IMR-90 (cell line): Measurements from ENCODE around the gene BARX1. TPM values are rescaled to one million over a fixed set of nuclear protein-coding genes. Genes with fewer than 3 reads are reported as not detected.

Source experiments
- ATAC-seq: fragments of 200-7000 bp; cut with Tn5 transposase; 2 replicates; pipeline ENCODE4 v1.9.1; 2020; ENCODE audit warnings: low read depth, mild to moderate bottlenecking, moderate library complexity
- BruUV-seq: library from RNA; stranded (reverse); fragments of 400-500 nt; replicated peaks from 2 replicates; lab custom pipeline; 2021; lab: Mats Ljungman, UMichigan
- CTCF ChIA-PET: fragments of 300-600 bp; formaldehyde crosslinking; extraction: SDS; loops from one replicate; lab custom pipeline; 2021; ENCODE audit warnings: antibody characterized with exemption; lab: Yijun Ruan, JAX
- POLR2A ChIA-PET: fragments of 300-600 bp; sonication (Branson Sonifier 250); formaldehyde crosslinking; loops from one replicate; lab custom pipeline; 2022; ENCODE audit warnings: antibody characterized with exemption; ENCODE audit not compliant: unreplicated experiment; lab: Charles Lee
- DNase-seq: peaks from one replicate; pipeline ENCODE4 v3.0.0; 2013
- H2AFZ ChIP-seq: replicated peaks from 2 replicates; pipeline ENCODE3; 2013; ENCODE audit warnings: low read length, mild to moderate bottlenecking; ENCODE audit not compliant: poor library complexity
- H2AK5ac ChIP-seq: 2 replicates; pipeline ENCODE4 v1.6.1; 2013; ENCODE audit warnings: low read depth, low read length, inconsistent platforms
- H2AK9ac ChIP-seq: replicated peaks from 2 replicates; pipeline ENCODE3; 2013; ENCODE audit warnings: mild to moderate bottlenecking, low read depth, low read length, moderate library complexity; ENCODE audit not compliant: poor library complexity
- H2BK120ac ChIP-seq: 2 replicates; pipeline ENCODE4 v1.6.1; 2013; ENCODE audit warnings: low read depth, low read length, inconsistent platforms
- H2BK15ac ChIP-seq: 3 replicates; pipeline ENCODE4 v1.6.1; 2013; ENCODE audit warnings: low read depth, low read length, inconsistent platforms
- H2BK20ac ChIP-seq: 2 replicates; pipeline ENCODE4 v1.6.1; 2013; ENCODE audit warnings: low read depth, mild to moderate bottlenecking, inconsistent platforms, low read length, moderate library complexity
- H2BK5ac ChIP-seq: 2 replicates; pipeline ENCODE4 v1.6.1; 2013; ENCODE audit warnings: mild to moderate bottlenecking, low read depth, low read length, inconsistent platforms; ENCODE audit not compliant: poor library complexity, severe bottlenecking
- H3K14ac ChIP-seq: replicated peaks from 2 replicates; pipeline ENCODE4 v1.6.1; 2013; ENCODE audit warnings: low read depth, low read length, inconsistent platforms
- H3K18ac ChIP-seq: 2 replicates; pipeline ENCODE4 v1.6.1; 2013; ENCODE audit warnings: low read depth, low read length, control low read depth
- H3K23ac ChIP-seq: 2 replicates; pipeline ENCODE4 v1.6.1; 2013; ENCODE audit warnings: low read depth, low read length, inconsistent platforms
- H3K27ac ChIP-seq: 2 replicates; pipeline ENCODE4 v1.5.1; 2013; ENCODE audit warnings: mild to moderate bottlenecking, control low read depth, low read length; ENCODE audit not compliant: insufficient read depth
- H3K27me3 ChIP-seq: 2 replicates; pipeline ENCODE4 v1.6.1; 2013; ENCODE audit warnings: low read length; ENCODE audit not compliant: control insufficient read depth, insufficient read depth
- H3K36me3 ChIP-seq: 2 replicates; pipeline ENCODE4 v1.6.1; 2013; ENCODE audit warnings: low read length, mixed read lengths; ENCODE audit not compliant: control insufficient read depth, insufficient read depth
- H3K4ac ChIP-seq: 2 replicates; pipeline ENCODE4 v1.6.1; 2013; ENCODE audit warnings: low read depth, low read length, inconsistent platforms
- H3K4me1 ChIP-seq: 2 replicates; pipeline ENCODE4 v1.6.1; 2013; ENCODE audit warnings: low read length, mixed read lengths; ENCODE audit not compliant: control insufficient read depth, insufficient read depth
- H3K4me2 ChIP-seq: 2 replicates; pipeline ENCODE4 v1.6.1; 2013; ENCODE audit warnings: low read depth, mild to moderate bottlenecking, control low read depth, low read length, moderate library complexity
- H3K4me3 ChIP-seq: 2 replicates; pipeline ENCODE4 v1.5.1; 2013; ENCODE audit warnings: low read depth, mild to moderate bottlenecking, control low read depth, low read length, moderate library complexity; ENCODE audit not compliant: insufficient read depth
- H3K56ac ChIP-seq: 2 replicates; pipeline ENCODE4 v1.6.1; 2013; ENCODE audit warnings: low read length, inconsistent platforms; ENCODE audit not compliant: insufficient read depth; ENCODE audit errors: extremely low read depth
- H3K79me1 ChIP-seq, 2 experiments: 2 replicates each; pipeline ENCODE4 v1.6.1; 2013; ENCODE audit warnings: low read length in 2 of 2, inconsistent platforms in 1 of 2, low read depth in 1 of 2
- H3K9ac ChIP-seq: 2 replicates; pipeline ENCODE4 v1.6.1; 2013; ENCODE audit warnings: low read depth, low read length, control low read depth
- H3K9me1 ChIP-seq: 2 replicates; pipeline ENCODE4 v1.6.1; 2013; ENCODE audit warnings: low read length, inconsistent platforms; ENCODE audit not compliant: insufficient read depth
- H3K9me3 ChIP-seq: 2 replicates; pipeline ENCODE4 v1.6.1; 2013; ENCODE audit warnings: low read length; ENCODE audit not compliant: control insufficient read depth, insufficient read depth
- H4K20me1 ChIP-seq: 2 replicates; pipeline ENCODE4 v1.6.1; 2013; ENCODE audit warnings: low read length, inconsistent platforms; ENCODE audit not compliant: insufficient read depth
- H4K5ac ChIP-seq: 2 replicates; pipeline ENCODE4 v1.6.1; 2013; ENCODE audit warnings: mild to moderate bottlenecking, low read depth, low read length, control low read depth
- H4K8ac ChIP-seq, 2 experiments: 2 replicates each; pipeline ENCODE4 v1.6.1; 2013; ENCODE audit warnings: low read depth in 2 of 2, low read length in 2 of 2, control low read depth in 1 of 2, inconsistent platforms in 1 of 2
- H4K91ac ChIP-seq: 2 replicates; pipeline ENCODE4 v1.6.1; 2013; ENCODE audit warnings: low read depth, low read length, inconsistent platforms; ENCODE audit not compliant: insufficient read depth
- BHLHE40 ChIP-seq: fragments of 150-350 bp; IDR thresholded peaks from 2 replicates; pipeline ENCODE4 v1.6.1; 2016; ENCODE audit warnings: mild to moderate bottlenecking, low read depth, low read length
- CEBPB ChIP-seq: IDR thresholded peaks from 2 replicates; pipeline ENCODE4 v1.6.1; 2012; ENCODE audit warnings: low read depth, low read length, improper control_type of control experiment
- CHD1 ChIP-seq: IDR thresholded peaks from 2 replicates; pipeline ENCODE4 v1.6.1; 2012; ENCODE audit warnings: low read depth, low read length, improper control_type of control experiment
- FOS ChIP-seq: fragments of 150-350 bp; IDR thresholded peaks from 2 replicates; pipeline ENCODE4 v1.6.1; 2016; ENCODE audit warnings: low read depth, low read length
- MAFK ChIP-seq: IDR thresholded peaks from 2 replicates; pipeline ENCODE4 v1.6.1; 2012; ENCODE audit warnings: low read depth, low read length, improper control_type of control experiment
- MAZ ChIP-seq: IDR thresholded peaks from 2 replicates; pipeline ENCODE4 v1.6.1; 2012; ENCODE audit warnings: low read depth, mild to moderate bottlenecking, low read length, improper control_type of control experiment, moderate library complexity, borderline replicate concordance
- MXI1 ChIP-seq: IDR thresholded peaks from 2 replicates; pipeline ENCODE4 v1.6.1; 2012; ENCODE audit warnings: low read depth, mild to moderate bottlenecking, low read length, moderate library complexity, borderline replicate concordance
- NFE2L2 ChIP-seq: fragments of 150-350 bp; IDR thresholded peaks from 2 replicates; pipeline ENCODE4 v1.6.1; 2016; ENCODE audit warnings: low read depth, mild to moderate bottlenecking, low read length
- POLR2A ChIP-seq: IDR thresholded peaks from 2 replicates; pipeline ENCODE4 v1.6.1; 2012; ENCODE audit warnings: mild to moderate bottlenecking, low read depth, low read length
- RAD21 ChIP-seq: IDR thresholded peaks from 2 replicates; pipeline ENCODE4 v1.6.1; 2012; ENCODE audit warnings: low read length, improper control_type of control experiment
- RCOR1 ChIP-seq: IDR thresholded peaks from 2 replicates; pipeline ENCODE4 v1.6.1; 2012; ENCODE audit warnings: mild to moderate bottlenecking, low read length, improper control_type of control experiment; ENCODE audit not compliant: insufficient replicate concordance
- RFX5 ChIP-seq: IDR thresholded peaks from 2 replicates; pipeline ENCODE4 v1.8.0; 2012; ENCODE audit warnings: low read depth, mild to moderate bottlenecking, low read length, moderate library complexity
- SMC3 ChIP-seq: fragments of 150-350 bp; IDR thresholded peaks from 2 replicates; pipeline ENCODE4 v1.6.1; 2016; ENCODE audit warnings: low read depth, mild to moderate bottlenecking, antibody characterized with exemption, low read length, moderate library complexity
- WGBS, 2 experiments: methylation state at CpG; one replicate each; pipeline versions ENCODE4 v1.1.5 to v1.1.7; 2013; ENCODE audit warnings: missing lambda C conversion rate in 2 of 2; ENCODE audit not compliant: insufficient read length in 1 of 2; ENCODE audit errors: extremely low coverage in 2 of 2; 5-methylcytosine and 5-hydroxymethylcytosine counted together
- dilution Hi-C: fragments of 300-500 bp; cut with HindIII; formaldehyde crosslinking; loops from one replicate; pipeline ENCODE4 v1.14.3; 2018; ENCODE audit warnings: low sequenced_read_pairs; ENCODE audit not compliant: unreplicated experiment
- in situ Hi-C: fragments of 300-500 bp; cut with MboI; formaldehyde crosslinking; loops from 3 replicates; pipeline ENCODE4 v1.14.3; 2019; ENCODE audit warnings: low sequenced_read_pairs, inconsistent platforms, mixed read lengths
- intact Hi-C: fragments of 100-400 bp; cut with micrococcal nuclease; formaldehyde crosslinking; loops from 2 replicates; pipeline ENCODE4 v1.10.0; 2022
- polyA plus RNA-seq, 3 experiments: library from polyadenylated mRNA; depleted of rRNA; stranded (reverse); fragments of >200 nt; gene quantifications; 2 replicates each; pipeline ENCODE4 v1.2.3, GENCODE V29; 2012; ENCODE audit warnings: low replicate concordance in 1 of 3
- total RNA-seq: library from RNA; depleted of rRNA; stranded (reverse); fragments of >200 nt; gene quantifications from 2 replicates; pipeline ENCODE4 v1.2.3, GENCODE V29; 2012
- TF ChIP-seq, protein P1 (sequence below): conservative IDR thresholded peaks from 2 replicates; pipeline ENCODE4 v1.5.1; 2012; ENCODE audit warnings: mild to moderate bottlenecking, low read depth, low read length, improper control_type of control experiment
- TF ChIP-seq, protein P2 (sequence below): fragments of 150-350 bp; IDR thresholded peaks from 2 replicates; pipeline ENCODE4 v1.6.1; 2017; ENCODE audit warnings: mild to moderate bottlenecking, antibody characterized with exemption, low read length, low read depth

The BARX1 gene
- total and polyA plus RNA-seq, 2 of the 4 experiments (the other 2 are of a cell fraction) = not detected

DNA sequence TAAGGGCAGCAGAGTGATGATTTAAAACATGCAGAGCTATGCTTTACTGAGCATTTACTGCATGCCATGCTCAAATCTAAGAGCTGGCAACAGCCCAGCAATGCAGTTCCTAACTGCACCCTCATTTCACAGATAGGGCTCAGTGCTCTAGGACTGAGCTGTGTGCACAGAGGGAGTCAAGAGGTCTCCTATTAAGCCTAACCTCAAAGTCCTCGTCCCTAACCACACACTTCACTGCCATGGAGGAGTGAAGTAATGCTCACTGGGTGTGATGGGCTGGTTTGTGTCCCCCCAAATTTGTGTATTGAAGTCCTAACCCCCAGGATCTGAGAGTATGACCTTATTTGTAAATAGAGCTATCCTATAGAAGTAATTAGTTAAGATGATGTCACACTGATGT is 25.9 kb downstream of the BARX1 start:
- H3K56ac ChIP-seq = no peak overlapping the region

More for the DNA sequence above, 25.9 kb downstream of the BARX1 start:
- no peak for DNase-seq
- no peak overlapping the region for H4K8ac ChIP-seq
- peaks cover 19% of the 10 kb centered on the region for H3K27me3 ChIP-seq
- no peak overlapping the region for H3K4ac ChIP-seq
- no peak overlapping the region for H3K14ac ChIP-seq
- no peak overlapping the region for H2BK5ac ChIP-seq
- no peak overlapping the region for H3K4me3 ChIP-seq
- no peak overlapping the region for H2BK120ac ChIP-seq
- no peak overlapping the region for H2BK15ac ChIP-seq
- ChIA-PET POLR2A (no interaction called here), CTCF (no interaction called here)
- BruUV-seq = no TSS peak
- no peaks in the 10 kb centered on the region for H3K4me1 ChIP-seq
- TF ChIP-seq, protein P1, sequence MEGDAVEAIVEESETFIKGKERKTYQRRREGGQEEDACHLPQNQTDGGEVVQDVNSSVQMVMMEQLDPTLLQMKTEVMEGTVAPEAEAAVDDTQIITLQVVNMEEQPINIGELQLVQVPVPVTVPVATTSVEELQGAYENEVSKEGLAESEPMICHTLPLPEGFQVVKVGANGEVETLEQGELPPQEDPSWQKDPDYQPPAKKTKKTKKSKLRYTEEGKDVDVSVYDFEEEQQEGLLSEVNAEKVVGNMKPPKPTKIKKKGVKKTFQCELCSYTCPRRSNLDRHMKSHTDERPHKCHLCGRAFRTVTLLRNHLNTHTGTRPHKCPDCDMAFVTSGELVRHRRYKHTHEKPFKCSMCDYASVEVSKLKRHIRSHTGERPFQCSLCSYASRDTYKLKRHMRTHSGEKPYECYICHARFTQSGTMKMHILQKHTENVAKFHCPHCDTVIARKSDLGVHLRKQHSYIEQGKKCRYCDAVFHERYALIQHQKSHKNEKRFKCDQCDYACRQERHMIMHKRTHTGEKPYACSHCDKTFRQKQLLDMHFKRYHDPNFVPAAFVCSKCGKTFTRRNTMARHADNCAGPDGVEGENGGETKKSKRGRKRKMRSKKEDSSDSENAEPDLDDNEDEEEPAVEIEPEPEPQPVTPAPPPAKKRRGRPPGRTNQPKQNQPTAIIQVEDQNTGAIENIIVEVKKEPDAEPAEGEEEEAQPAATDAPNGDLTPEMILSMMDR = no peak
- TF ChIP-seq BHLHE40 = no peak
- no peak for TF ChIP-seq RFX5
- no peak for TF ChIP-seq CEBPB
- no peak for TF ChIP-seq SMC3
- TF ChIP-seq RCOR1 = no peak
- no peak for TF ChIP-seq MAFK
- no peak for TF ChIP-seq MXI1
- no peak for TF ChIP-seq POLR2A
- TF ChIP-seq NFE2L2 = no peak
- no peak for TF ChIP-seq CHD1
- TF ChIP-seq FOS = no peak
- TF ChIP-seq RAD21 = no peak
- no peak for TF ChIP-seq MAZ
- TF ChIP-seq, protein P2, sequence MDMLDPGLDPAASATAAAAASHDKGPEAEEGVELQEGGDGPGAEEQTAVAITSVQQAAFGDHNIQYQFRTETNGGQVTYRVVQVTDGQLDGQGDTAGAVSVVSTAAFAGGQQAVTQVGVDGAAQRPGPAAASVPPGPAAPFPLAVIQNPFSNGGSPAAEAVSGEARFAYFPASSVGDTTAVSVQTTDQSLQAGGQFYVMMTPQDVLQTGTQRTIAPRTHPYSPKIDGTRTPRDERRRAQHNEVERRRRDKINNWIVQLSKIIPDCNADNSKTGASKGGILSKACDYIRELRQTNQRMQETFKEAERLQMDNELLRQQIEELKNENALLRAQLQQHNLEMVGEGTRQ = no peak
- H3K36me3 ChIP-seq = no peaks in the 10 kb centered on the region
- in situ Hi-C loops (no loop called here), intact Hi-C loops (no loop called here), dilution Hi-C loops (no loop called here)
- H2AK5ac ChIP-seq = no peak overlapping the region
- no peaks in the 10 kb centered on the region for H3K9me3 ChIP-seq
- WGBS, 2 experiments = no CpG with 5 or more reads among the region's 1 CpG
- H2AK9ac ChIP-seq = no peak overlapping the region
- H4K5ac ChIP-seq = no peak overlapping the region
- H2AFZ ChIP-seq = no peak overlapping the region
- H3K79me1 ChIP-seq = no peaks in the 10 kb centered on the region
- H3K23ac ChIP-seq = no peak overlapping the region
- ATAC-seq = no peak
- H3K9ac ChIP-seq = no peak overlapping the region
- H3K18ac ChIP-seq = no peak overlapping the region
- H2BK20ac ChIP-seq = no peak overlapping the region
- no peak overlapping the region for H3K4me2 ChIP-seq
- H3K27ac ChIP-seq = no peak overlapping the region
- no peaks in the 10 kb centered on the region for H4K20me1 ChIP-seq
- no peaks in the 10 kb centered on the region for H3K9me1 ChIP-seq
- no peak overlapping the region for H4K91ac ChIP-seq
